HUES64 (cell line): ENCODE results near the gene NRROS.
"Not testable (repeated sequence)": the region's sequence is repeated elsewhere in the genome, so short reads cannot be mapped to it uniquely, and the experiment has no call there.

Experiments used
- H3K27ac ChIP-seq: 2 replicates; pipeline ENCODE4 v1.7.0; 2013; ENCODE audit warnings: low read depth, low read length, inconsistent platforms
- H3K27me3 ChIP-seq: 2 replicates; pipeline ENCODE4 v1.6.1; 2013; ENCODE audit warnings: mild to moderate bottlenecking, low read length; ENCODE audit not compliant: insufficient read depth
- H3K36me3 ChIP-seq: 2 replicates; pipeline ENCODE4 v1.6.1; 2013; ENCODE audit warnings: mild to moderate bottlenecking, low read length; ENCODE audit not compliant: insufficient read depth
- H3K4me1 ChIP-seq: 2 replicates; pipeline ENCODE4 v1.6.1; 2013; ENCODE audit warnings: mild to moderate bottlenecking, low read length, moderate library complexity; ENCODE audit not compliant: insufficient read depth
- H3K4me3 ChIP-seq: 2 replicates; pipeline ENCODE4 v1.5.1; 2013; ENCODE audit warnings: mild to moderate bottlenecking, low read length, moderate library complexity
- H3K9ac ChIP-seq: 2 replicates; pipeline ENCODE4 v1.6.1; 2013; ENCODE audit warnings: mild to moderate bottlenecking, low read depth, low read length
- H3K9me3 ChIP-seq: 2 replicates; pipeline ENCODE4 v1.6.1; 2013; ENCODE audit warnings: low read depth, low read length; ENCODE audit not compliant: insufficient read depth
- WGBS: fragments of 150-250, 120-280 bp; methylation state at CpG from one replicate; pipeline ENCODE4 v1.1.7; 2013; ENCODE audit warnings: missing lambda C conversion rate; 5-methylcytosine and 5-hydroxymethylcytosine counted together

NRROS gene

GRCh38 chr3:196609805-196610515 is 29.5 kb upstream of the NRROS start:
- no peak overlapping the region for H3K27ac ChIP-seq

GRCh38 chr3:196611761-196612483 is 27.6 kb upstream of the NRROS start:
- Histone ChIP-seq H3K27me3 (no peaks in the 10 kb centered on the region), H3K27ac (no peak overlapping the region), H3K36me3 (no peaks in the 10 kb centered on the region), H3K9ac (no peak overlapping the region), H3K9me3 (no peaks in the 10 kb centered on the region), H3K4me1 (peaks cover 12% of the 10 kb centered on the region; the same call in 1 of the 2 replicates), H3K4me3 (no peak overlapping the region)
- 89% methylated on average over 8 of the region's 10 CpGs for WGBS

More at GRCh38 chr3:196609805-196610515, 29.5 kb upstream of the NRROS start:
- Histone ChIP-seq H3K4me3 (no peak overlapping the region), H3K9me3 (no peaks in the 10 kb centered on the region), H3K4me1 (peaks cover 12% of the 10 kb centered on the region; the same call in 1 of the 2 replicates), H3K27me3 (no peaks in the 10 kb centered on the region), H3K9ac (no peak overlapping the region), H3K36me3 (no peaks in the 10 kb centered on the region)
- WGBS, result 93% methylated on average over 6 of the region's 6 CpGs

- H3K36me3 ChIP-seq, H3K4me3 ChIP-seq, H3K9me3 ChIP-seq, H3K9ac ChIP-seq, H3K27ac ChIP-seq, H3K27me3 ChIP-seq: not testable (repeated sequence)
- 100% methylated on average over 4 of the region's 6 CpGs for WGBS
- peaks cover 18% of the 10 kb centered on the region for H3K4me1 ChIP-seq
These were observed 24.3 kb upstream of the NRROS start for GRCh38 chr3:196615234-196615633.

GRCh38 chr3:196617256-196617655 is 22.2 kb upstream of the NRROS start:
- Histone ChIP-seq H3K9me3 (no peaks in the 10 kb centered on the region), H3K27ac (no peak overlapping the region), H3K9ac (no peak overlapping the region), H3K27me3 (no peaks in the 10 kb centered on the region), H3K4me1 (peaks cover 17% of the 10 kb centered on the region), H3K4me3 (no peak overlapping the region), H3K36me3 (no peaks in the 10 kb centered on the region)
- WGBS, result 91% methylated on average over 4 of the region's 5 CpGs

GRCh38 chr3:196619223-196619622 is 20.3 kb upstream of the NRROS start:
- Histone ChIP-seq H3K9me3 (no peaks in the 10 kb centered on the region), H3K27me3 (no peaks in the 10 kb centered on the region), H3K36me3 (no peaks in the 10 kb centered on the region), H3K27ac (no peak overlapping the region), H3K4me1 (peaks cover 19% of the 10 kb centered on the region), H3K4me3 (no peak overlapping the region), H3K9ac (no peak overlapping the region; the same call in 1 of the 2 replicates)
- WGBS, result 73% methylated on average over 4 of the region's 5 CpGs

GRCh38 chr3:196619627-196620026 is 19.9 kb upstream of the NRROS start:
- not testable (repeated sequence) for H3K36me3 ChIP-seq, H3K4me3 ChIP-seq, H3K9me3 ChIP-seq, H3K27ac ChIP-seq, H3K9ac ChIP-seq, H3K27me3 ChIP-seq
- peaks cover 19% of the 10 kb centered on the region for H3K4me1 ChIP-seq
- no CpG with 5 or more reads among the region's 5 CpGs for WGBS

GRCh38 chr3:196620161-196620604 is 19.3 kb upstream of the NRROS start:
- peaks cover 19% of the 10 kb centered on the region for H3K4me1 ChIP-seq
- no peaks in the 10 kb centered on the region for H3K36me3 ChIP-seq
- 88% methylated on average over 10 of the region's 10 CpGs for WGBS
- no peaks in the 10 kb centered on the region for H3K27me3 ChIP-seq
- H3K4me3 ChIP-seq, result no peak overlapping the region
- no peak overlapping the region for H3K9ac ChIP-seq
- no peak overlapping the region for H3K27ac ChIP-seq
- no peaks in the 10 kb centered on the region for H3K9me3 ChIP-seq

- Histone ChIP-seq H3K4me1 (peaks cover 19% of the 10 kb centered on the region), H3K9ac (no peak overlapping the region), H3K9me3 (no peaks in the 10 kb centered on the region), H3K27ac (no peak overlapping the region), H3K4me3 (no peak overlapping the region), H3K36me3 (no peaks in the 10 kb centered on the region), H3K27me3 (no peaks in the 10 kb centered on the region)
- WGBS, result 83% methylated on average over 2 of the region's 2 CpGs
These were observed 18.8 kb upstream of the NRROS start for GRCh38 chr3:196620684-196621083.

- peaks cover 19% of the 10 kb centered on the region for H3K4me1 ChIP-seq
- no peaks in the 10 kb centered on the region for H3K36me3 ChIP-seq
- WGBS, result 95% methylated on average over 10 of the region's 10 CpGs
- H3K27ac ChIP-seq, result no peak overlapping the region
- no peak overlapping the region for H3K4me3 ChIP-seq
- H3K27me3 ChIP-seq, result no peaks in the 10 kb centered on the region
- no peaks in the 10 kb centered on the region for H3K9me3 ChIP-seq
- H3K9ac ChIP-seq, result no peak overlapping the region
These were observed 17.9 kb upstream of the NRROS start for GRCh38 chr3:196621611-196622010.

- H3K9ac ChIP-seq, result no peak overlapping the region
- 92% methylated on average over 12 of the region's 12 CpGs for WGBS
- H3K27ac ChIP-seq, result no peak overlapping the region
These were observed 15.3 kb upstream of the NRROS start for GRCh38 chr3:196624067-196624790.

GRCh38 chr3:196624907-196625306 is 14.6 kb upstream of the NRROS start:
- 96% methylated on average over 16 of the region's 16 CpGs for WGBS
- H3K9ac ChIP-seq, result no peak overlapping the region

More at GRCh38 chr3:196624067-196624790, 15.3 kb upstream of the NRROS start:
- Histone ChIP-seq H3K27me3 (no peaks in the 10 kb centered on the region), H3K9me3 (no peaks in the 10 kb centered on the region), H3K4me1 (peaks cover 21% of the 10 kb centered on the region), H3K36me3 (no peaks in the 10 kb centered on the region), H3K4me3 (no peak overlapping the region)

More at GRCh38 chr3:196624907-196625306, 14.6 kb upstream of the NRROS start:
- H3K27me3 ChIP-seq, result no peaks in the 10 kb centered on the region
- H3K9me3 ChIP-seq, result no peaks in the 10 kb centered on the region
- no peak overlapping the region for H3K4me3 ChIP-seq
- H3K36me3 ChIP-seq, result no peaks in the 10 kb centered on the region
- H3K4me1 ChIP-seq, result peaks cover 17% of the 10 kb centered on the region
- no peak overlapping the region for H3K27ac ChIP-seq
